Endothelial cell of umbilical vein (primary cell): ENCODE data around the gene MAPK11. TPM values are rescaled to one million over a fixed set of nuclear protein-coding genes. Genes with fewer than 3 reads are reported as not detected.

Source experiments
- BruUV-seq: library from RNA; stranded (reverse); fragments of 400-500 nt; replicated peaks from 2 replicates; lab custom pipeline; 2021; lab: Mats Ljungman, UMichigan
- CTCF ChIA-PET: fragments of 300-600, 350-600 bp; sonication (Branson Sonifier 250); formaldehyde crosslinking; loops from one replicate; lab custom pipeline; 2021; ENCODE audit warnings: antibody characterized with exemption, inconsistent platforms; lab: Charles Lee
- POLR2A ChIA-PET: fragments of 300-600, 350-600 bp; sonication (Branson Sonifier 250); formaldehyde crosslinking; loops from one replicate; lab custom pipeline; 2021; ENCODE audit warnings: antibody characterized with exemption, inconsistent platforms; lab: Charles Lee
- DNase-seq: peaks from one replicate; pipeline ENCODE4 v3.0.0-alpha.2; 2011; ENCODE audit warnings: low read depth, low spot score
- FAIRE-seq: peaks from 2 replicates; lab custom pipeline; 2011; peaks lifted over from hg19 to GRCh38; lab: Jason Lieb, UNC
- H2AFZ ChIP-seq: 2 replicates; pipeline ENCODE4 v1.6.0; 2012; ENCODE audit warnings: low read depth, low read length, control low read depth, inconsistent platforms
- H3K27ac ChIP-seq: 2 replicates; pipeline ENCODE4 v1.5.1; 2011; ENCODE audit warnings: low read depth, mild to moderate bottlenecking, control low read depth, low read length, moderate library complexity; ENCODE audit not compliant: insufficient read depth
- H3K27me3 ChIP-seq, 2 experiments: 2 replicates each; pipeline versions ENCODE4 v1.6.0 to v1.6.1; 2011; ENCODE audit warnings: low read length in 2 of 2, mixed read lengths in 1 of 2; ENCODE audit not compliant: control insufficient read depth in 2 of 2, insufficient read depth in 2 of 2
- H3K36me3 ChIP-seq, 2 experiments: 2 replicates in 1 of 2; 3 replicates in 1 of 2; pipeline ENCODE4 v1.5.1; 2011; ENCODE audit warnings: low read length in 2 of 2, mild to moderate bottlenecking in 1 of 2, moderate library complexity in 1 of 2; ENCODE audit not compliant: control insufficient read depth in 2 of 2, insufficient read depth in 2 of 2; ENCODE audit errors: extremely low read depth in 1 of 2
- H3K4me1 ChIP-seq: 3 replicates; pipeline ENCODE4 v1.5.1; 2011; ENCODE audit warnings: mild to moderate bottlenecking, low read length; ENCODE audit not compliant: control insufficient read depth, insufficient read depth; ENCODE audit errors: extremely low read depth
- H3K4me2 ChIP-seq: 2 replicates; pipeline ENCODE4 v1.6.1; 2011; ENCODE audit warnings: low read length, control low read depth, mixed read lengths; ENCODE audit not compliant: insufficient read depth
- H3K4me3 ChIP-seq, 3 experiments: fragments of 200-600 bp in 1 of 3; sonication (generic), shearing (Covaris generic) in 1 of 3; replicated peaks in 1 of 3; 2 replicates each; pipeline ENCODE4 v1.5.1; 2011 to 2016; ENCODE audit warnings: control low read depth in 3 of 3, low read length in 3 of 3, mild to moderate bottlenecking in 2 of 3, inconsistent platforms in 1 of 3, low read depth in 1 of 3, moderate library complexity in 1 of 3; ENCODE audit not compliant: insufficient read depth in 1 of 3
- H3K79me2 ChIP-seq: 2 replicates; pipeline ENCODE4 v1.6.0; 2012; ENCODE audit warnings: low read length, inconsistent platforms; ENCODE audit not compliant: control insufficient read depth, insufficient read depth
- H3K9ac ChIP-seq: replicated peaks from 2 replicates; pipeline ENCODE3; 2011; ENCODE audit warnings: low read length, control low read depth; ENCODE audit not compliant: insufficient read depth; ENCODE audit errors: extremely low read depth
- H3K9me1 ChIP-seq: replicated peaks from 3 replicates; pipeline ENCODE4 v1.6.0; 2011; ENCODE audit warnings: mild to moderate bottlenecking, low read length; ENCODE audit not compliant: control insufficient read depth, insufficient read depth; ENCODE audit errors: extremely low read depth
- H3K9me3 ChIP-seq: replicated peaks from 2 replicates; pipeline ENCODE4 v1.5.1; 2012; ENCODE audit warnings: low read length, inconsistent platforms; ENCODE audit not compliant: control insufficient read depth, insufficient read depth
- H4K20me1 ChIP-seq: replicated peaks from 2 replicates; pipeline ENCODE3; 2011; ENCODE audit warnings: mild to moderate bottlenecking, low read length; ENCODE audit not compliant: control insufficient read depth, insufficient read depth; ENCODE audit errors: extremely low read depth
- EZH2 ChIP-seq: IDR thresholded peaks from 2 replicates; pipeline ENCODE4 v1.6.1; 2012; ENCODE audit warnings: borderline replicate concordance, low read depth, mild to moderate bottlenecking, moderate library complexity, low read length, inconsistent platforms; ENCODE audit not compliant: severe bottlenecking
- FOS ChIP-seq: IDR thresholded peaks from 2 replicates; pipeline ENCODE4 v1.6.1; 2011; ENCODE audit warnings: mild to moderate bottlenecking, low read length, moderate library complexity, borderline replicate concordance; ENCODE audit not compliant: insufficient read depth
- GATA2 ChIP-seq: IDR thresholded peaks from 2 replicates; pipeline ENCODE4 v1.7.0; 2011; ENCODE audit warnings: low read depth, mild to moderate bottlenecking, moderate library complexity, mixed read lengths, low read length; ENCODE audit not compliant: insufficient read length, insufficient read depth
- JUN ChIP-seq: IDR thresholded peaks from 2 replicates; pipeline ENCODE4 v1.6.1; 2011; ENCODE audit warnings: borderline replicate concordance, low read depth; ENCODE audit not compliant: insufficient read length, insufficient read depth
- MYC ChIP-seq: IDR thresholded peaks from one replicate; pipeline ENCODE4 v1.6.1; 2011; ENCODE audit warnings: mild to moderate bottlenecking, low read depth, low read length
- POLR2A ChIP-seq: IDR thresholded peaks from 2 replicates; pipeline ENCODE4 v1.6.1; 2012; ENCODE audit warnings: low read depth, mild to moderate bottlenecking, control low read depth, low read length
- POLR2AphosphoS5 ChIP-seq: IDR thresholded peaks from 2 replicates; pipeline ENCODE4 v1.6.1; 2012; ENCODE audit warnings: low read depth, mild to moderate bottlenecking, control low read depth, low read length, moderate library complexity; ENCODE audit not compliant: insufficient read depth
- dilution Hi-C: fragments of 300-500 bp; cut with MboI; formaldehyde crosslinking; loops from one replicate; pipeline ENCODE4 v1.15.0; 2019; ENCODE audit warnings: low sequenced_read_pairs; ENCODE audit not compliant: extremely low pct_ligation_motif_present
- intact Hi-C: fragments of 100-400 bp; cut with micrococcal nuclease; formaldehyde crosslinking; loops from one replicate; pipeline ENCODE4 v1.10.0; 2022
- polyA plus RNA-seq, 4 experiments: library from polyadenylated mRNA; depleted of rRNA in 3 of 4; stranded (reverse) in 3 of 4; unstranded in 1 of 4; fragments of >200 nt; gene quantifications; 2 replicates each; pipeline versions ENCODE4 v1.2.1 to v1.2.3, GENCODE V29; 2011 to 2012; ENCODE audit warnings: missing spikeins in 1 of 4
- total RNA-seq: library from RNA; stranded (reverse); gene quantifications from 2 replicates; pipeline ENCODE4 v1.2.3, GENCODE V29; 2021
- TF ChIP-seq, protein P1 (sequence below): IDR thresholded peaks from 2 replicates; pipeline ENCODE4 v1.6.1; 2011; ENCODE audit not compliant: insufficient read depth, insufficient read length
- TF ChIP-seq, protein P2 (sequence below), 2 donors: IDR thresholded peaks; 1 replicate in 1 of 2; 2 replicates in 1 of 2; pipeline ENCODE4 v1.5.1; 2011; ENCODE audit warnings: low read length in 2 of 2, mild to moderate bottlenecking in 2 of 2, moderate library complexity in 2 of 2, control low read depth in 1 of 2, inconsistent platforms in 1 of 2, low read depth in 1 of 2; ENCODE audit not compliant: insufficient read depth in 1 of 2; ENCODE audit errors: extremely low read depth in 1 of 2

MAPK11 gene
- total and polyA plus RNA-seq, 2 donors (not counting 3 experiments of a cell fraction or from before 2014, with no cell fraction given), result 22.8 to 26.3 TPM

DNA sequence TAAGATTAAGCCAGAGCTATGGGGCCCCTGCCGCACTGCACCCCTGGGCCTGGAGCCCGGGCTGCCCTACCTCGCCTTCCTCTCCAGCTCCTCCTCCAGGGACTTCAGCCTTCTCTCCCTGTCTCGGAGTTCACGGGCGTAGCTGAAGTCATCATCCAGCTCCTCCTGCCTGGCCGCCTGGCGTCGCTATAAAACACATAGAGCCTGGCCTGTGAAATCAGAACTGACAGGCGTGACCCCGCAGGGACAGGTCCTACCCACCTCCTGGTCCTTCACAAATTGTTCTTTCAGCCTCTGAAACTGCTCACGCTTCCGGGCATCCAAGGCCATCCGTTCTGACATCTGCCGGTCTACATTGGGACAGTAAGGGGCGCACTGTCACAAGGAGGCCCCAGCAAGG lies 46.1 kb downstream of the MAPK11 start:
- intact Hi-C loops (no loop called here), dilution Hi-C loops (no loop called here)
- Histone ChIP-seq H3K4me3 (no peak overlapping the region), H3K27ac (no peak overlapping the region), H3K79me2 (no peaks in the 10 kb centered on the region), H3K27me3 (no peaks in the 10 kb centered on the region), H3K9me1 (no peaks in the 10 kb centered on the region), H4K20me1 (no peaks in the 10 kb centered on the region), H3K36me3 (peaks cover 4 to 50% of the 10 kb centered on the region in 2 experiments), H3K9ac (no peak overlapping the region), H3K4me1 (no peaks in the 10 kb centered on the region), H3K9me3 (no peaks in the 10 kb centered on the region), H2AFZ (no peak overlapping the region), H3K4me2 (no peak overlapping the region)
- no peak for FAIRE-seq
- BruUV-seq, result no TSS peak
- CTCF ChIA-PET, result interaction anchor here (1.3 kb wide), 1 partner anchor 17 kb away, joined by 3 read pairs; no protein-coding TSS in a partner anchor
- POLR2A ChIA-PET, result no interaction called here
- no peak for TF ChIP-seq POLR2A
- TF ChIP-seq, protein P1, sequence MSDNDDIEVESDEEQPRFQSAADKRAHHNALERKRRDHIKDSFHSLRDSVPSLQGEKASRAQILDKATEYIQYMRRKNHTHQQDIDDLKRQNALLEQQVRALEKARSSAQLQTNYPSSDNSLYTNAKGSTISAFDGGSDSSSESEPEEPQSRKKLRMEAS, result no peak
- no peak for TF ChIP-seq GATA2
- TF ChIP-seq POLR2AphosphoS5, result no peak
- TF ChIP-seq FOS, result no peak
- no peak for TF ChIP-seq MYC
- no peak for TF ChIP-seq JUN
- TF ChIP-seq, protein P2, sequence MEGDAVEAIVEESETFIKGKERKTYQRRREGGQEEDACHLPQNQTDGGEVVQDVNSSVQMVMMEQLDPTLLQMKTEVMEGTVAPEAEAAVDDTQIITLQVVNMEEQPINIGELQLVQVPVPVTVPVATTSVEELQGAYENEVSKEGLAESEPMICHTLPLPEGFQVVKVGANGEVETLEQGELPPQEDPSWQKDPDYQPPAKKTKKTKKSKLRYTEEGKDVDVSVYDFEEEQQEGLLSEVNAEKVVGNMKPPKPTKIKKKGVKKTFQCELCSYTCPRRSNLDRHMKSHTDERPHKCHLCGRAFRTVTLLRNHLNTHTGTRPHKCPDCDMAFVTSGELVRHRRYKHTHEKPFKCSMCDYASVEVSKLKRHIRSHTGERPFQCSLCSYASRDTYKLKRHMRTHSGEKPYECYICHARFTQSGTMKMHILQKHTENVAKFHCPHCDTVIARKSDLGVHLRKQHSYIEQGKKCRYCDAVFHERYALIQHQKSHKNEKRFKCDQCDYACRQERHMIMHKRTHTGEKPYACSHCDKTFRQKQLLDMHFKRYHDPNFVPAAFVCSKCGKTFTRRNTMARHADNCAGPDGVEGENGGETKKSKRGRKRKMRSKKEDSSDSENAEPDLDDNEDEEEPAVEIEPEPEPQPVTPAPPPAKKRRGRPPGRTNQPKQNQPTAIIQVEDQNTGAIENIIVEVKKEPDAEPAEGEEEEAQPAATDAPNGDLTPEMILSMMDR (IDR thresholded peaks at IDR 0.05; ENCODE audit: extremely low read depth in 1 of 2, insufficient read depth in 1 of 2, low read depth in 1 of 2, low read length in 2 of 2), result no peak
- TF ChIP-seq EZH2, result no peak
- no peak for DNase-seq
